Suprapubic skin (tissue), 4 donors: ENCODE measurements around the gene CCDC127.

Source experiments
- CTCF ChIP-seq, 2 donors: fragments of 200-600 bp in 1 of 2; fragments of 450-650 bp in 1 of 2; sonication (generic) in 1 of 2; IDR thresholded peaks; one replicate each; pipeline ENCODE4 v1.5.1; 2016 to 2019; ENCODE audit warnings: antibody characterized with exemption in 2 of 2, mild to moderate bottlenecking in 1 of 2, moderate library complexity in 1 of 2
- POLR2A ChIP-seq, 2 donors: fragments of 450-650 bp; IDR thresholded peaks; one replicate each; pipeline ENCODE4 v1.6.1; 2017; ENCODE audit warnings: antibody characterized with exemption in 2 of 2, mild to moderate bottlenecking in 2 of 2, moderate library complexity in 2 of 2
- POLR2AphosphoS5 ChIP-seq, 3 donors: sonication (generic); formaldehyde crosslinking; IDR thresholded peaks; one replicate each; pipeline ENCODE4 v1.6.1; 2017; ENCODE audit warnings: antibody characterized with exemption in 3 of 3

GRCh38 chr5:162565-163337, 55.2 kb downstream of the CCDC127 start:
- no peak for TF ChIP-seq CTCF (IDR thresholded peaks at IDR 0.05)
- TF ChIP-seq POLR2AphosphoS5 (IDR thresholded peaks at IDR 0.05) = no peak
- no peak for TF ChIP-seq POLR2A (IDR thresholded peaks at IDR 0.05)
